Caco-2 (cell line): ENCODE measurements around the gene C12orf60. TPM values are rescaled to one million over a fixed set of nuclear protein-coding genes. Genes with fewer than 3 reads are reported as not detected.
A peak's percentile ranks its signal among the peaks of the same experiment; 100 is the strongest.

Source experiments
- BruUV-seq: library from RNA; stranded (reverse); fragments of 400-500 nt; replicated peaks from 2 replicates; lab custom pipeline; 2021; lab: Mats Ljungman, UMichigan
- CTCF ChIA-PET: fragments of 300-600 bp; sonication (Branson Sonifier 250); formaldehyde crosslinking; loops from one replicate; lab custom pipeline; 2022; ENCODE audit warnings: antibody characterized with exemption; lab: Charles Lee
- POLR2A ChIA-PET: fragments of 300-600 bp; sonication (Branson Sonifier 250); formaldehyde crosslinking; loops from one replicate; lab custom pipeline; 2022; ENCODE audit warnings: antibody characterized with exemption; lab: Charles Lee
- DNase-seq, 2 experiments: peaks; one replicate each; pipeline versions ENCODE4 v3.0.0 to v3.0.0-alpha.2; 2020 to 2022
- H3K27me3 ChIP-seq: replicated peaks from 2 replicates; pipeline ENCODE4 v1.6.0; 2011; ENCODE audit warnings: low read length; ENCODE audit not compliant: control insufficient read depth, insufficient read depth
- H3K36me3 ChIP-seq: 2 replicates; pipeline ENCODE4 v1.5.1; 2011; ENCODE audit warnings: low read length; ENCODE audit not compliant: control insufficient read depth, insufficient read depth
- H3K4me1 ChIP-seq: fragments of 250-450 bp; sonication (Bioruptor Pico); 2 replicates; pipeline ENCODE4 v1.5.1; 2020; ENCODE audit warnings: mild to moderate bottlenecking
- H3K4me3 ChIP-seq: 2 replicates; pipeline ENCODE4 v1.5.1; 2011; ENCODE audit warnings: low read depth, mild to moderate bottlenecking, control low read depth, low read length
- H3K9me3 ChIP-seq: fragments of 250-450 bp; sonication (Bioruptor Pico); 2 replicates; pipeline ENCODE4 v1.5.1; 2020; ENCODE audit warnings: mild to moderate bottlenecking, moderate library complexity
- H3K27ac Mint-ChIP-seq: one replicate; pipeline ENCODE4 v1.8.0; 2022; ENCODE audit warnings: mixed read lengths; ENCODE audit not compliant: unreplicated experiment
- H3K27me3 Mint-ChIP-seq: one replicate; pipeline ENCODE4 v1.8.0; 2022; ENCODE audit warnings: mixed read lengths; ENCODE audit not compliant: insufficient read depth, unreplicated experiment
- H3K36me3 Mint-ChIP-seq: one replicate; pipeline ENCODE4 v1.8.0; 2022; ENCODE audit warnings: mild to moderate bottlenecking, mixed read lengths; ENCODE audit not compliant: insufficient read depth, unreplicated experiment
- H3K4me1 Mint-ChIP-seq: one replicate; pipeline ENCODE4 v1.8.0; 2022; ENCODE audit warnings: low read depth, mixed read lengths; ENCODE audit not compliant: unreplicated experiment
- H3K4me3 Mint-ChIP-seq: one replicate; pipeline ENCODE4 v1.8.0; 2022; ENCODE audit warnings: mild to moderate bottlenecking, moderate library complexity, mixed read lengths; ENCODE audit not compliant: unreplicated experiment
- H3K9me3 Mint-ChIP-seq: one replicate; pipeline ENCODE4 v1.8.0; 2022; ENCODE audit warnings: mixed read lengths; ENCODE audit not compliant: unreplicated experiment
- CTCF ChIP-seq, 2 experiments: fragments of 200-600 bp in 1 of 2; IDR thresholded peaks; 1 replicate in 1 of 2; 2 replicates in 1 of 2; pipeline versions ENCODE4 v1.5.1 to v1.8.0; 2011 to 2022; ENCODE audit warnings: antibody characterized with exemption in 1 of 2, control low read depth in 1 of 2, inconsistent platforms in 1 of 2, low read depth in 1 of 2, low read length in 1 of 2, mild to moderate bottlenecking in 1 of 2, moderate library complexity in 1 of 2; ENCODE audit not compliant: insufficient read depth in 1 of 2, severe bottlenecking in 1 of 2, unreplicated experiment in 1 of 2
- intact Hi-C: fragments of 100-400 bp; cut with micrococcal nuclease; formaldehyde crosslinking; loops from one replicate; pipeline ENCODE4 v1.10.0; 2022; ENCODE audit not compliant: unreplicated experiment
- total RNA-seq: library from RNA; stranded (reverse); gene quantifications from 2 replicates; pipeline ENCODE4 v1.2.3, GENCODE V29; 2022

The C12orf60 gene
- total RNA-seq, 1 experiment from 2014 or later = 2.8 TPM

GRCh38 chr12:14802247-14802646, 1.2 kb upstream of the C12orf60 start:
- intact Hi-C loops = loop anchor here (2.0 to 5.0 kb wide), 2 partner anchors 40 to 127 kb away; partner anchors contain the start of gene ART4

GRCh38 chr12:14802721-14803010, 804 bp upstream of the C12orf60 start:
- intact Hi-C loops = loop anchor here (1.0 to 5.0 kb wide), 4 partner anchors 31 to 1080 kb away; partner anchors contain the start of genes ART4 and STRAP
- H3K4me1 ChIP-seq = peaks cover 12% of the 10 kb centered on the region; the same call in 1 of the 2 replicates
- peaks cover 3% of the 10 kb centered on the region; the same call in 1 of the 2 replicates for H3K36me3 ChIP-seq
- Mint-ChIP-seq H3K27me3 (no peaks in the 10 kb centered on the region), H3K27ac (no peak overlapping the region), H3K36me3 (peaks cover 37% of the 10 kb centered on the region), H3K4me3 (no peak overlapping the region), H3K9me3 (no peaks in the 10 kb centered on the region), H3K4me1 (peaks cover 16% of the 10 kb centered on the region)
- no peaks in the 10 kb centered on the region for H3K27me3 ChIP-seq
- H3K9me3 ChIP-seq = no peaks in the 10 kb centered on the region
- no TSS peak for BruUV-seq
- CTCF ChIA-PET = interaction anchor here (1.6 kb wide), 2 partner anchors 33 to 193 kb away, joined by 6 to 16 read pairs; a partner anchor contains a TSS
- DNase-seq = no peak
- no peak for TF ChIP-seq CTCF (IDR thresholded peaks at IDR 0.05; ENCODE audit: insufficient read depth in 1 of 2, low read depth in 1 of 2, low read length in 1 of 2, severe bottlenecking in 1 of 2, unreplicated experiment in 1 of 2)
- POLR2A ChIA-PET = interaction anchor here (1.4 to 2.6 kb wide), 3 partner anchors 26 to 32 kb away, joined by 7 to 42 read pairs (median 24); a partner anchor contains a TSS
- H3K4me3 ChIP-seq = peak overlapping the region; percentile 86

More at GRCh38 chr12:14802247-14802646, 1.2 kb upstream of the C12orf60 start:
- Mint-ChIP-seq H3K27me3 (no peaks in the 10 kb centered on the region), H3K27ac (no peak overlapping the region), H3K4me3 (no peak overlapping the region), H3K36me3 (peaks cover 42% of the 10 kb centered on the region), H3K4me1 (peaks cover 16% of the 10 kb centered on the region), H3K9me3 (no peaks in the 10 kb centered on the region)
- CTCF ChIA-PET = interaction anchor here (1.6 kb wide), 2 partner anchors 32 to 193 kb away, joined by 6 to 16 read pairs; a partner anchor contains a TSS
- BruUV-seq = no TSS peak
- no peaks in the 10 kb centered on the region for H3K9me3 ChIP-seq
- no peaks in the 10 kb centered on the region for H3K27me3 ChIP-seq
- POLR2A ChIA-PET = interaction anchor here (1.4 to 2.6 kb wide), 3 partner anchors 25 to 32 kb away, joined by 7 to 42 read pairs (median 24); a partner anchor contains a TSS
- DNase-seq = no peak
- TF ChIP-seq CTCF (IDR thresholded peaks at IDR 0.05; ENCODE audit: insufficient read depth in 1 of 2, low read depth in 1 of 2, low read length in 1 of 2, severe bottlenecking in 1 of 2, unreplicated experiment in 1 of 2) = no peak
- H3K4me1 ChIP-seq = peaks cover 12% of the 10 kb centered on the region; the same call in 1 of the 2 replicates
- peaks cover 3% of the 10 kb centered on the region; the same call in 1 of the 2 replicates for H3K36me3 ChIP-seq
- peak overlapping the region; percentile 86 for H3K4me3 ChIP-seq

GRCh38 chr12:14803830-14804160, 325 bp downstream of the C12orf60 start:
- POLR2A ChIA-PET = interaction anchor here (1.0 to 2.6 kb wide), 3 partner anchors 29 to 1107 kb away, joined by 6 to 42 read pairs (median 24); partner anchors contain the start of gene DERA
- Mint-ChIP-seq H3K36me3 (peaks cover 26% of the 10 kb centered on the region), H3K4me1 (peaks cover 16% of the 10 kb centered on the region), H3K27me3 (no peaks in the 10 kb centered on the region), H3K27ac (no peak overlapping the region), H3K9me3 (no peaks in the 10 kb centered on the region), H3K4me3 (no peak overlapping the region)
- no peak for TF ChIP-seq CTCF (IDR thresholded peaks at IDR 0.05; ENCODE audit: insufficient read depth in 1 of 2, low read depth in 1 of 2, low read length in 1 of 2, severe bottlenecking in 1 of 2, unreplicated experiment in 1 of 2)
- DNase-seq = no peak
- Histone ChIP-seq H3K9me3 (no peaks in the 10 kb centered on the region), H3K27me3 (no peaks in the 10 kb centered on the region), H3K4me1 (peaks cover 12% of the 10 kb centered on the region; the same call in 1 of the 2 replicates), H3K4me3 (peak overlapping the region; percentile 47), H3K36me3 (peaks cover 3% of the 10 kb centered on the region; the same call in 1 of the 2 replicates)
- intact Hi-C loops = loop anchor here (1.0 to 5.0 kb wide), 4 partner anchors 32 to 1079 kb away; partner anchors contain the start of genes ART4 and STRAP
- CTCF ChIA-PET = interaction anchor here (0.6 to 1.6 kb wide), 4 partner anchors 10 to 192 kb away, joined by 3 to 16 read pairs (median 4); a partner anchor contains a TSS
- BruUV-seq = TSS peak; percentile 81
